Hepatocyte (in vitro differentiated cells): ENCODE measurements around the gene CTSH. TPM values are rescaled to one million over a fixed set of nuclear protein-coding genes. Genes with fewer than 3 reads are reported as not detected.

ENCODE experiments used
- DNase-seq: peaks from one replicate; pipeline ENCODE4 v3.0.0-alpha.2; 2016; ENCODE audit warnings: low spot score
- H2AFZ ChIP-seq: fragments of 200-600 bp; sonication (generic); 2 replicates; pipeline ENCODE4 v1.6.0; 2016; ENCODE audit warnings: antibody characterized with exemption, mild to moderate bottlenecking
- H3K27ac ChIP-seq: fragments of 200-600 bp; sonication (generic); 2 replicates; pipeline ENCODE4 v1.5.1; 2016; ENCODE audit warnings: mild to moderate bottlenecking
- H3K27me3 ChIP-seq: fragments of 200-600 bp; sonication (generic); 2 replicates; pipeline ENCODE4 v1.6.1; 2016
- H3K36me3 ChIP-seq: fragments of 200-600 bp; sonication (generic); replicated peaks from 2 replicates; pipeline ENCODE4 v1.5.1; 2016; ENCODE audit warnings: low read depth; ENCODE audit not compliant: insufficient read depth
- H3K4me1 ChIP-seq: fragments of 200-600 bp; sonication (generic); 2 replicates; pipeline ENCODE4 v1.5.1; 2016; ENCODE audit warnings: mild to moderate bottlenecking, moderate library complexity; ENCODE audit not compliant: insufficient read depth
- H3K4me2 ChIP-seq: fragments of 200-600 bp; sonication (generic); 2 replicates; pipeline ENCODE4 v1.6.0; 2016
- H3K4me3 ChIP-seq: fragments of 200-600 bp; sonication (generic); 2 replicates; pipeline ENCODE4 v1.5.1; 2016; ENCODE audit warnings: mild to moderate bottlenecking
- H3K79me2 ChIP-seq: fragments of 200-600 bp; sonication (generic); 2 replicates; pipeline ENCODE4 v1.6.0; 2017; ENCODE audit warnings: mild to moderate bottlenecking
- H3K9me2 ChIP-seq: fragments of 200-600 bp; sonication (generic); replicated peaks from 2 replicates; pipeline ENCODE4 v1.6.0; 2017; ENCODE audit warnings: mild to moderate bottlenecking; ENCODE audit not compliant: insufficient read depth
- H3K9me3 ChIP-seq: fragments of 200-600 bp; sonication (generic); 2 replicates; pipeline ENCODE4 v1.5.1; 2016; ENCODE audit warnings: low read depth, mild to moderate bottlenecking
- H4K20me1 ChIP-seq: fragments of 200-600 bp; sonication (generic); 2 replicates; pipeline ENCODE4 v1.6.0; 2016; ENCODE audit warnings: mild to moderate bottlenecking; ENCODE audit not compliant: insufficient read depth, poor library complexity, severe bottlenecking
- CTCF ChIP-seq: fragments of 200-600 bp; sonication (generic); IDR thresholded peaks from 2 replicates; pipeline ENCODE4 v1.5.1; 2016; ENCODE audit warnings: antibody characterized with exemption, mild to moderate bottlenecking; ENCODE audit not compliant: poor library complexity
- EZH2 ChIP-seq: fragments of 200-600 bp; sonication (generic); IDR thresholded peaks from 2 replicates; pipeline ENCODE4 v1.6.1; 2016; ENCODE audit warnings: antibody characterized with exemption, mild to moderate bottlenecking, borderline replicate concordance
- EZH2phosphoT487 ChIP-seq: fragments of 200-600 bp; sonication (generic); IDR thresholded peaks from one replicate; pipeline ENCODE4 v1.6.1; 2018; ENCODE audit warnings: antibody characterized with exemption, mild to moderate bottlenecking, low read depth, moderate library complexity; ENCODE audit not compliant: unreplicated experiment, severe bottlenecking
- WGBS: methylation state at CpG from one replicate; pipeline ENCODE4 v1.1.6; 2016; ENCODE audit warnings: low lambda C conversion rate; ENCODE audit errors: missing lambda C conversion rate; 5-methylcytosine and 5-hydroxymethylcytosine counted together
- polyA plus RNA-seq: library from polyadenylated mRNA; unstranded; fragments of >200 nt; fragmentation: Nextera tagmentation; extraction: Ambion mirVana; gene quantifications from 2 replicates; pipeline ENCODE4 v1.2.1, GENCODE V29; 2016
- total RNA-seq: library from RNA; depleted of rRNA; stranded (reverse); fragments of >200 nt; gene quantifications from 2 replicates; pipeline ENCODE4 v1.2.3, GENCODE V29; 2014

CTSH gene
- total and polyA plus RNA-seq, 2 experiments from 2014 or later: 521 to 610 TPM

GRCh38 chr15:78909160-78909695, 35.6 kb downstream of the CTSH start:
- TF ChIP-seq EZH2phosphoT487 (no peak), CTCF (no peak), EZH2 (no peak)
- Histone ChIP-seq H3K27me3 (no peaks in the 10 kb centered on the region), H3K4me3 (no peak overlapping the region), H3K79me2 (peaks cover 45% of the 10 kb centered on the region), H3K4me1 (no peaks in the 10 kb centered on the region), H3K27ac (no peak overlapping the region), H2AFZ (no peak overlapping the region), H4K20me1 (peaks cover 25% of the 10 kb centered on the region), H3K9me2 (no peaks in the 10 kb centered on the region), H3K9me3 (no peaks in the 10 kb centered on the region), H3K4me2 (no peak overlapping the region), H3K36me3 (no peaks in the 10 kb centered on the region)
- DNase-seq: no peak
- 68% methylated on average over 3 of the region's 3 CpGs for WGBS

- Histone ChIP-seq H2AFZ (no peak overlapping the region), H3K79me2 (peaks cover 46% of the 10 kb centered on the region), H3K4me1 (no peaks in the 10 kb centered on the region), H3K4me2 (no peak overlapping the region), H3K9me3 (no peaks in the 10 kb centered on the region), H3K9me2 (no peaks in the 10 kb centered on the region), H4K20me1 (peaks cover 35% of the 10 kb centered on the region), H3K4me3 (no peak overlapping the region), H3K27ac (no peak overlapping the region), H3K27me3 (no peaks in the 10 kb centered on the region), H3K36me3 (no peaks in the 10 kb centered on the region)
- TF ChIP-seq EZH2 (no peak), EZH2phosphoT487 (no peak), CTCF (peak; percentile 43)
- DNase-seq: no peak
- whole genome bisulfite sequencing: 61% methylated on average over 3 of the region's 3 CpGs
These were observed 37.3 kb downstream of the CTSH start for GRCh38 chr15:78907577-78907976.

- H3K27me3 ChIP-seq: no peaks in the 10 kb centered on the region
- no peaks in the 10 kb centered on the region for H3K9me3 ChIP-seq
- H3K4me2 ChIP-seq: no peak overlapping the region
- H4K20me1 ChIP-seq: peaks cover 47% of the 10 kb centered on the region
- no peaks in the 10 kb centered on the region for H3K36me3 ChIP-seq
- H3K9me2 ChIP-seq: no peaks in the 10 kb centered on the region
- TF ChIP-seq EZH2 (no peak), EZH2phosphoT487 (no peak), CTCF (no peak)
- H3K79me2 ChIP-seq: peaks cover 57% of the 10 kb centered on the region
- H3K4me3 ChIP-seq: no peak overlapping the region
- no peak for DNase-seq
- no peaks in the 10 kb centered on the region for H3K4me1 ChIP-seq
- H3K27ac ChIP-seq: peak overlapping the region; percentile 18
- no peak overlapping the region for H2AFZ ChIP-seq
- WGBS: 90% methylated on average over 2 of the region's 2 CpGs
These were observed 38.6 kb downstream of the CTSH start for GRCh38 chr15:78906316-78906620.
